ENCODE measurements around the gene PLCL1. TPM values are rescaled to one million over a fixed set of nuclear protein-coding genes. Genes with fewer than 3 reads are reported as not detected.

The PLCL1 gene
- total RNA-seq, 6 donors from 2014 or later, result 5.3 to 17.0 (median 8.1) TPM

DNA sequence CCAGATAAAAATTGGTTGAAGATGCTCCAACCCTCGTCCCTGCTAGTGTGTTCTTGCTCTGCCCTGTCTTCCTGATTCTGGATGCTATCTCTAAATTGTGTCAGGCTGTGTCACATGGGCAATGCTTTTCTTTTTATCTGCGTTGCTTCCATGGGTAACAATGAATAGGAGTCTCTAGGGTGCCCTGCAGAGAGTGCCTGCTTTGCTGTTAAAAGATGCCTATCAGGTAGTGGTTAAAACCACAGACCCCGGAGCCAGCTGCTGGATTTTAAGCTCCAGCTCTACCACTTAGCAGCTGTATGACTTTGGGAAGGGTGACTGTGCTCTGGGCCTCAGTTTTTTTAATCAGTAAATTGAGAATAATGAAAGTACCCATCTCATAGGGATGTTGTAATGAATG lies 340.3 kb downstream of the PLCL1 start:
- TF ChIP-seq CTCF (IDR thresholded peaks at IDR 0.05) (no peak), EP300 (IDR thresholded peaks at IDR 0.05) (no peak), POLR2A (IDR thresholded peaks at IDR 0.05) (no peak), POLR2AphosphoS5 (IDR thresholded peaks at IDR 0.05) (no peak)
- no peak for ATAC-seq (ENCODE audit: low FRiP score in 2 of 2)
- no peak for DNase-seq
- no peaks in the 10 kb centered on the region for H3K4me1 ChIP-seq
- H3K27me3 ChIP-seq, result no peaks in the 10 kb centered on the region
- no peaks in the 10 kb centered on the region for H3K36me3 ChIP-seq
- 53 to 56% methylated on average over 3 of the region's 3 CpGs for WGBS, 2 donors
- H3K27ac ChIP-seq, result no peak overlapping the region
- no peaks in the 10 kb centered on the region for H3K9me3 ChIP-seq
- H3K4me3 ChIP-seq, result no peak overlapping the region

- TF ChIP-seq POLR2AphosphoS5 (IDR thresholded peaks at IDR 0.05) (no peak), EP300 (IDR thresholded peaks at IDR 0.05) (no peak), POLR2A (IDR thresholded peaks at IDR 0.05) (no peak), CTCF (IDR thresholded peaks at IDR 0.05) (no peak)
- no peak overlapping the region for H3K4me3 ChIP-seq
- DNase-seq (no peak), ATAC-seq (ENCODE audit: low FRiP score in 2 of 2) (no peak)
- H3K27me3 ChIP-seq, result no peaks in the 10 kb centered on the region
- 77 to 91% methylated on average over 3 of the region's 3 CpGs for WGBS, 2 donors
- H3K9me3 ChIP-seq, result no peaks in the 10 kb centered on the region
- no peaks in the 10 kb centered on the region for H3K36me3 ChIP-seq
- no peak overlapping the region for H3K27ac ChIP-seq
- H3K4me1 ChIP-seq, result no peaks in the 10 kb centered on the region
These were observed 342.1 kb downstream of the PLCL1 start for GRCh38 chr2:198146346-198146940.

GRCh38 chr2:198157314-198157713 lies 352.9 kb downstream of the PLCL1 start:
- Histone ChIP-seq H3K4me3 (no peak overlapping the region), H3K4me1 (no peaks in the 10 kb centered on the region), H3K36me3 (no peaks in the 10 kb centered on the region), H3K27me3 (no peaks in the 10 kb centered on the region), H3K27ac (no peak overlapping the region), H3K9me3 (peaks cover 0 to 6% (median 2%) of the 10 kb centered on the region in 4 donors)
- TF ChIP-seq EP300 (IDR thresholded peaks at IDR 0.05), result no peak
- TF ChIP-seq POLR2A (IDR thresholded peaks at IDR 0.05), result no peak
- TF ChIP-seq CTCF (IDR thresholded peaks at IDR 0.05), result no peak
- TF ChIP-seq POLR2AphosphoS5 (IDR thresholded peaks at IDR 0.05), result no peak
- DNase-seq (no peak), ATAC-seq (ENCODE audit: low FRiP score in 2 of 2) (no peak)

GRCh38 chr2:198161151-198161550 lies 356.8 kb downstream of the PLCL1 start:
- peaks cover 0 to 6% (median 2%) of the 10 kb centered on the region in 4 donors for H3K9me3 ChIP-seq
- no peaks in the 10 kb centered on the region for H3K4me1 ChIP-seq
- DNase-seq (no peak), ATAC-seq (ENCODE audit: low FRiP score in 2 of 2) (no peak)
- H3K4me3 ChIP-seq, result no peak overlapping the region
- H3K27ac ChIP-seq, result no peak overlapping the region
- TF ChIP-seq CTCF (IDR thresholded peaks at IDR 0.05) (no peak), EP300 (IDR thresholded peaks at IDR 0.05) (no peak), POLR2AphosphoS5 (IDR thresholded peaks at IDR 0.05) (no peak), POLR2A (IDR thresholded peaks at IDR 0.05) (no peak)
- no peaks in the 10 kb centered on the region for H3K36me3 ChIP-seq
- no peaks in the 10 kb centered on the region for H3K27me3 ChIP-seq

DNA sequence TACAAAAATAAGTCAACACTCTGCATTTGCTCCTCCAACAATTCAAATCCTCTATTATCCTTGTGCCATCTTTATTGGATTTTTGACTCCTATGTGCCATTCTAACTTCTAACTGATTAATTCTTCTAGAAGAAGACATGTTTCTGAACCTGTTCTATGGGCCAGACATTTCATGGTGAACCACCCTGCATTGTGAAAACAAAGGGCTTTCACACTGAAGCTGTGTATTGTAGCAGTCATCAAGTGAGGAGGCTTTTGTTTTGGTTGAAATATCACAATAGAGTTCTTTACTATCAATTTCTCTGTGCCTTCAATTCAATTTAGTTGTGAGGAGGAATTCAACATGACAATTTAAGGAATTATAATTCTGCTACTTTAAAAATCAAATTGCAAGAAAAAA lies 357.9 kb downstream of the PLCL1 start:
- Histone ChIP-seq H3K4me1 (no peaks in the 10 kb centered on the region), H3K27me3 (no peaks in the 10 kb centered on the region), H3K9me3 (peaks cover 0 to 4% (median 1%) of the 10 kb centered on the region in 4 donors), H3K4me3 (no peak overlapping the region), H3K27ac (no peak overlapping the region), H3K36me3 (no peaks in the 10 kb centered on the region)
- TF ChIP-seq POLR2AphosphoS5 (IDR thresholded peaks at IDR 0.05) (no peak), EP300 (IDR thresholded peaks at IDR 0.05) (no peak), CTCF (IDR thresholded peaks at IDR 0.05) (no peak), POLR2A (IDR thresholded peaks at IDR 0.05) (no peak)
- no peak for DNase-seq
- no peak for ATAC-seq (ENCODE audit: low FRiP score in 2 of 2)
